ENCODE results near the gene CACNG5. TPM values are rescaled to one million over a fixed set of nuclear protein-coding genes. Genes with fewer than 3 reads are reported as not detected.

CACNG5 gene
- total and polyA plus RNA-seq, 8 donors: not detected

GRCh38 chr17:66930933-66931332 lies 96.0 kb downstream of the CACNG5 start:
- TF ChIP-seq, protein P1, sequence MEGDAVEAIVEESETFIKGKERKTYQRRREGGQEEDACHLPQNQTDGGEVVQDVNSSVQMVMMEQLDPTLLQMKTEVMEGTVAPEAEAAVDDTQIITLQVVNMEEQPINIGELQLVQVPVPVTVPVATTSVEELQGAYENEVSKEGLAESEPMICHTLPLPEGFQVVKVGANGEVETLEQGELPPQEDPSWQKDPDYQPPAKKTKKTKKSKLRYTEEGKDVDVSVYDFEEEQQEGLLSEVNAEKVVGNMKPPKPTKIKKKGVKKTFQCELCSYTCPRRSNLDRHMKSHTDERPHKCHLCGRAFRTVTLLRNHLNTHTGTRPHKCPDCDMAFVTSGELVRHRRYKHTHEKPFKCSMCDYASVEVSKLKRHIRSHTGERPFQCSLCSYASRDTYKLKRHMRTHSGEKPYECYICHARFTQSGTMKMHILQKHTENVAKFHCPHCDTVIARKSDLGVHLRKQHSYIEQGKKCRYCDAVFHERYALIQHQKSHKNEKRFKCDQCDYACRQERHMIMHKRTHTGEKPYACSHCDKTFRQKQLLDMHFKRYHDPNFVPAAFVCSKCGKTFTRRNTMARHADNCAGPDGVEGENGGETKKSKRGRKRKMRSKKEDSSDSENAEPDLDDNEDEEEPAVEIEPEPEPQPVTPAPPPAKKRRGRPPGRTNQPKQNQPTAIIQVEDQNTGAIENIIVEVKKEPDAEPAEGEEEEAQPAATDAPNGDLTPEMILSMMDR (IDR thresholded peaks at IDR 0.05): no peak
- no peak overlapping the region for H3K4me3 ChIP-seq
- DNase-seq (peak in 1 of 4 donors; percentile 16), ATAC-seq (no peak)
- peaks cover 0 to 5% of the 10 kb centered on the region in 2 donors for H3K27me3 ChIP-seq
- no peaks in the 10 kb centered on the region for H3K4me1 ChIP-seq
- intact Hi-C loops (cut with DNase I): no loop called here
- H3K36me3 ChIP-seq: no peaks in the 10 kb centered on the region
- no peaks in the 10 kb centered on the region for H3K9me3 ChIP-seq
- H3K27ac ChIP-seq: no peak overlapping the region

DNA sequence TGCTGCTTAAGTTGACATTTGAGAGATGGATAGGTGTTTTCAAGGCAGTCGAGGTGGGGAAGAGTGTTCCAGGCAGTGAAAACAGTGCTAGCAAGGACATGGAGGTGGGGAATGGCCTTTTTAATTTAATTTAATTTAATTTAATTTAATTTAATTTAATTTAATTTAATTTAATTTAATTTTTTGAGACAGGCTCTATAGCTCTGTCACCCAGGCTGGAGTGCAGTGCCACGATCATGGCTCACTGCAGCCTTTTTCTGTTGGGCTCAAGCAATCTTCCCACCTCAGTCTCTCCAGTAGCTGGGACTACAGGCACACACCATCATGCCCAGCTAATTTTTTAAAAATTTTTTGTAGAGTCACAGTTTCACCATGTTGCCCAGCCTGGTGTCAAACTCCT lies 97.4 kb downstream of the CACNG5 start:
- Histone ChIP-seq H3K27me3 (peaks cover 0 to 5% of the 10 kb centered on the region in 2 donors), H3K9me3 (peaks cover 0 to 6% of the 10 kb centered on the region in 2 donors), H3K27ac (no peak overlapping the region), H3K4me3 (no peak overlapping the region), H3K4me1 (no peaks in the 10 kb centered on the region), H3K36me3 (no peaks in the 10 kb centered on the region)
- DNase-seq (peak in 1 of 4 donors; percentile 2), ATAC-seq (no peak)
- intact Hi-C loops (cut with DNase I): no loop called here
- TF ChIP-seq, protein P1 (IDR thresholded peaks at IDR 0.05): no peak

DNA sequence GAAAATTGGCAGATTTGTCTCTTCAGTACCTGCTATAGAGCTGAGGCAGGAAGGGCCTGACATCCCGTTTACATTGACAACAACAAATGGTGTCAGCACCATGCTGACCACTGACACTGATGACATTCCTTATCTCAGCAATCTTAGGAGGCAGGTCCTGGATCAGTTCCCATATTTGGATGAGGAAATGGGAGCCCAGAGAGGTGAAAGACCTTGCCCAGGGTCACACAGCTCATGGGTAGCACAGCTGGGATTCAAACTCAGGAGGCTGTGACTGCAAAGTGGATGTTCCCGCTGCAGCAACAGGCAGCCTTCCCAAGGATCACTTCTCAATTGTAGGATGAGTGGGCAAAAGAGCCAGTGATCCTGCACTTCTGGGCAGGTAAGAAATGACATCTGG lies 99.1 kb downstream of the CACNG5 start:
- TF ChIP-seq, protein P1 (IDR thresholded peaks at IDR 0.05): no peak
- Histone ChIP-seq H3K27ac (no peak overlapping the region), H3K4me1 (no peaks in the 10 kb centered on the region), H3K9me3 (peaks cover 0 to 6% of the 10 kb centered on the region in 2 donors), H3K36me3 (no peaks in the 10 kb centered on the region), H3K4me3 (no peak overlapping the region), H3K27me3 (peaks cover 0 to 20% of the 10 kb centered on the region in 2 donors)
- intact Hi-C loops (cut with DNase I): no loop called here
- ATAC-seq: no peak
- DNase-seq: peak in 1 of 4 donors; percentile 2

Small RNAs within 50 kb of the gene (microRNA-seq; reads per million reads assigned to microRNA genes)
- 0 reads per million in 2 donors for gene MIR634

Other genes with a start within 250 kb of the CACNG5 start
- gene CACNG4, start 129.6 kb downstream of the CACNG5 start, total RNA-seq: 1 to 10 TPM; 1.5 to 6.0 TPM
- gene CACNG4, start 129.6 kb downstream of the CACNG5 start, polyA plus RNA-seq (ENCODE audit: insufficient read length in 6 of 6): 1 to 10 TPM; 1.9 to 3.0 (median 2.6) TPM
- not detected for gene CACNG1, start 209.4 kb downstream of the CACNG5 start, total RNA-seq
- gene CACNG1, start 209.4 kb downstream of the CACNG5 start, polyA plus RNA-seq (ENCODE audit: insufficient read length in 6 of 6): not detected